ENCODE data around the gene TSPAN16. TPM values are rescaled to one million over a fixed set of nuclear protein-coding genes. Genes with fewer than 3 reads are reported as not detected.
A peak's percentile ranks its signal among the peaks of the same experiment; 100 is the strongest.

The TSPAN16 gene
- total RNA-seq, 4 donors from 2014 or later: not detected

DNA sequence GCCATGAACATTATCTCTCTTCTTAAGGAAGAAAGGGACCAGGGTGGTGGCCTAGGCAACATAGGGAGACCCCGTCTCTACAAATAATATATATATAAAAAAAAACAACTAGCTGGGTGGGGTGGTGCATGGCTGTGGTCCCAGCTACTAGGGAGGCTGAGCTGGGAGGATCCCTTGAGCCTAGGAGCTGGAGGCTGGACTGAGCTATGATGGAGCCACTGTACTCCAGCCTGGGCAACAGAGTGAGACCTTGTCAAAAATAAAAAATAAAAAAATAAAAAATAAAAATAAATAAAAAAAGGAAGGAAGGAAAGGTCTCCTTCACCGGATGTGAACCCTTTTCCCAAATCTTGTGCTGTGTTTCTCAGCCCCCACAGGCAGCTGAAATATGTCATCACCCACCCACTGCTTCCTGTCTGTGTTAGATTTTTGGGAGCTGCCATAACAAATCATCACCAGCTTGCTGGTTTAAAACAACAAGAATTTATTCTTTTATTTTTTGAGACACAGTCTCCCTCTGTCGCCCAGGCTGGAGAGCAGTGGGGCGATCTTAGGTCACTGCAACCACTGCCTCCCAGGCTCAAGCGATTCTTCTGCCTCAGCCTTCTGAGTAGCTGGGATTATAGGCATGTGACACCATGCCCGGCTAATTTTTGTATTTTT is 9.5 kb upstream of the TSPAN16 start:
- Histone ChIP-seq H3K9me3 (no peaks in the 10 kb centered on the region), H3K4me3 (no peak overlapping the region), H3K36me3 (no peaks in the 10 kb centered on the region), H3K4me1 (peaks cover 0 to 4% (median 0%) of the 10 kb centered on the region in 4 donors), H3K27me3 (no peaks in the 10 kb centered on the region), H3K27ac (no peak overlapping the region)
- intact Hi-C loops (cut with DNase I; ENCODE audit: low total_unique reads): no loop called here
- no peak for TF ChIP-seq EP300 (IDR thresholded peaks at IDR 0.05; ENCODE audit: low read depth)
- TF ChIP-seq CTCF (IDR thresholded peaks at IDR 0.05): peak in 1 of 5 experiments; percentile 12
- 27 to 58% methylated on average over 3 to 6 of the region's 6 CpGs for WGBS, 2 donors (ENCODE audit: low coverage in 1 of 2)
- in situ Hi-C loops (cut with MboI; ENCODE audit: low pct_ligation_motif_present in 1 of 4, low pct_unique_long_range_greater_than_20kb in 1 of 4, low sequenced_read_pairs in 3 of 4): loop anchor here in 3 of 4 donors (10.0 to 25.0 kb wide), 3 partner anchors 176 to 201 kb away; partner anchors contain the start of gene ELAVL3 (in 1 of the 3)
- DNase-seq: no peak

- in situ Hi-C loops (cut with MboI; ENCODE audit: low pct_ligation_motif_present in 1 of 4, low pct_unique_long_range_greater_than_20kb in 1 of 4, low sequenced_read_pairs in 3 of 4) (loop anchor here in 3 of 4 donors (10.0 to 25.0 kb wide), 3 partner anchors 174 to 199 kb away; partner anchors contain the start of gene ELAVL3 (in 1 of the 3)), intact Hi-C loops (cut with DNase I; ENCODE audit: low total_unique reads) (no loop called here)
- H3K4me1 ChIP-seq: peaks cover 0 to 6% (median under 1%) of the 10 kb centered on the region in 4 donors
- no peaks in the 10 kb centered on the region for H3K27me3 ChIP-seq
- TF ChIP-seq EP300 (IDR thresholded peaks at IDR 0.05; ENCODE audit: low read depth) (no peak), CTCF (IDR thresholded peaks at IDR 0.05) (peak; percentile 24 to 49 (median 39)), POLR2A (IDR thresholded peaks at IDR 0.05) (no peak), POLR2AphosphoS5 (IDR thresholded peaks at IDR 0.05) (no peak)
- 71 to 73% methylated on average over 2 to 7 of the region's 7 CpGs for WGBS, 2 donors (ENCODE audit: low coverage in 1 of 2)
- no peaks in the 10 kb centered on the region for H3K36me3 ChIP-seq
- H3K9me3 ChIP-seq: no peaks in the 10 kb centered on the region
- H3K27ac ChIP-seq: no peak overlapping the region
- no peak for DNase-seq
- no peak overlapping the region for H3K4me3 ChIP-seq
Observed at GRCh38 chr19:11288349-11288748, 7.6 kb upstream of the TSPAN16 start.

DNA sequence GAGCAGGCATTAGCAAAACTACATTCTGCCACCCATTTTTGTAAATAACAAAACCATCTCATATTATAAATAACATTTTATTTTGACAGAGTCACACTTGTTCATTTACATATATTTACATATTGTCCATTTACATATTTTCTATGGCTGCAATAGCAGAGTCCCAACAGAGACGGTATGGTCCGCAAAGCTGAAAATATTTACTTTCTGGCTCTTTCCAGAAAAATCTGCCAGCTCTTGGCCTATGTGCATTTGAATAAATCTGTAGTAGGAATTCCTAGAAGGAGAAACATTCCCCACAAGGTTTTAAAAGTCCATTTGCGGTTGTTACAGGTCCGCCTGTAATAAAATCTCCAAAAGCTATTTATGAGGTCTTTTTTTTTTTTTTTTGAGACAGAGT is 5.7 kb upstream of the TSPAN16 start:
- H3K27ac ChIP-seq: no peak overlapping the region
- peaks cover 0 to 16% (median 6%) of the 10 kb centered on the region in 4 donors for H3K4me1 ChIP-seq
- H3K27me3 ChIP-seq: no peaks in the 10 kb centered on the region
- TF ChIP-seq POLR2AphosphoS5 (IDR thresholded peaks at IDR 0.05) (no peak), CTCF (IDR thresholded peaks at IDR 0.05) (no peak), POLR2A (IDR thresholded peaks at IDR 0.05) (no peak), EP300 (IDR thresholded peaks at IDR 0.05; ENCODE audit: low read depth) (no peak)
- 59 to 65% methylated on average over 2 to 4 of the region's 4 CpGs for WGBS, 2 donors (ENCODE audit: low coverage in 1 of 2)
- no peak for DNase-seq
- H3K4me3 ChIP-seq: no peak overlapping the region
- intact Hi-C loops (cut with DNase I; ENCODE audit: low total_unique reads) (loop anchor here (10.0 kb wide), 1 partner anchor 155 kb away; no protein-coding TSS in a partner anchor), in situ Hi-C loops (cut with MboI; ENCODE audit: low pct_ligation_motif_present in 1 of 4, low pct_unique_long_range_greater_than_20kb in 1 of 4, low sequenced_read_pairs in 3 of 4) (loop anchor here in 3 of 4 donors (10.0 to 25.0 kb wide), 3 partner anchors 145 to 197 kb away; partner anchors contain the start of genes ELAVL3 (in 1 of the 3), ODAD3 (in 1 of the 3) and PRKCSH (in 1 of the 3))
- H3K9me3 ChIP-seq: no peaks in the 10 kb centered on the region
- H3K36me3 ChIP-seq: no peaks in the 10 kb centered on the region

DNA sequence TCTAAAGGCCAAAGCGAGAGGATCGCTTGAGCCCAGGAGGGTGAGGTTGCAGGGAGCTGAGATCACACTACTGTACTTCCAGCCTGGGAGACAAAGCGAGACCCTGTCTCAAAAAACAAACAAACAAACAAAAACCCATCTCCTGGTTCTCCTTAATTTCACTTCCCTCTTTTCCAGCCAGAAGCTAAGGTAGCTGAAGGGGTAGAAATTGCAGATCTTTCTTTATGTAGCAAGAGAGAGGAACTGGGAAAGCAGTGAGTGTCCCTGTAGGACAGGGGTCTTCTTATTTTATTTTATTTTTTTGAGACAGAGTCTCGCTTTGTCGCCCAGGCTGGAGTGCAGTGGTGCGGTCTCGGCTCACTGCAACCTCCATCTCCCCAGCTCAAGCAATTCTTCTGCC is 4.5 kb upstream of the TSPAN16 start:
- TF ChIP-seq POLR2AphosphoS5 (IDR thresholded peaks at IDR 0.05) (no peak), CTCF (IDR thresholded peaks at IDR 0.05) (no peak), EP300 (IDR thresholded peaks at IDR 0.05; ENCODE audit: low read depth) (no peak), POLR2A (IDR thresholded peaks at IDR 0.05) (no peak)
- no peak overlapping the region for H3K4me3 ChIP-seq
- no peaks in the 10 kb centered on the region for H3K27me3 ChIP-seq
- 84 to 89% methylated on average over 7 of the region's 7 CpGs for WGBS, 2 donors (ENCODE audit: low coverage in 1 of 2)
- intact Hi-C loops (cut with DNase I; ENCODE audit: low total_unique reads) (loop anchor here (10.0 kb wide), 1 partner anchor 153 kb away; no protein-coding TSS in a partner anchor), in situ Hi-C loops (cut with MboI; ENCODE audit: low pct_ligation_motif_present in 1 of 4, low pct_unique_long_range_greater_than_20kb in 1 of 4, low sequenced_read_pairs in 3 of 4) (loop anchor here in 3 of 4 donors (10.0 to 25.0 kb wide), 3 partner anchors 143 to 196 kb away; partner anchors contain the start of genes ELAVL3 (in 1 of the 3), ODAD3 (in 1 of the 3) and PRKCSH (in 1 of the 3))
- no peaks in the 10 kb centered on the region for H3K36me3 ChIP-seq
- H3K4me1 ChIP-seq: peaks cover 0 to 22% (median 14%) of the 10 kb centered on the region in 4 donors
- no peak for DNase-seq
- H3K9me3 ChIP-seq: no peaks in the 10 kb centered on the region
- no peak overlapping the region for H3K27ac ChIP-seq
